PC-9 (cell line): ENCODE measurements around the gene ITGA6. TPM values are rescaled to one million over a fixed set of nuclear protein-coding genes. Genes with fewer than 3 reads are reported as not detected.
A peak's percentile ranks its signal among the peaks of the same experiment; 100 is the strongest.

Source experiments
- BruUV-seq: library from RNA; stranded (reverse); fragments of 400-500 nt; replicated peaks from 2 replicates; lab custom pipeline; 2021; lab: Mats Ljungman, UMichigan
- CTCF ChIA-PET: fragments of 300-600 bp; sonication (Branson Sonifier 250); formaldehyde crosslinking; loops from one replicate; lab custom pipeline; 2022; ENCODE audit warnings: antibody characterized with exemption; lab: Charles Lee
- POLR2A ChIA-PET: fragments of 300-600 bp; sonication (Branson Sonifier 250); formaldehyde crosslinking; loops from one replicate; lab custom pipeline; 2022; ENCODE audit warnings: antibody characterized with exemption; ENCODE audit not compliant: unreplicated experiment; lab: Charles Lee
- DNase-seq, 2 experiments: peaks; one replicate each; pipeline versions ENCODE4 v3.0.0 to v3.0.0-alpha.2; 2015 to 2022; ENCODE audit warnings: mixed read lengths in 1 of 2
- H2AFZ ChIP-seq: fragments of 200-600 bp; sonication (generic); 2 replicates; pipeline ENCODE4 v1.8.1; 2017; ENCODE audit warnings: antibody characterized with exemption
- H3F3A ChIP-seq: fragments of 200-600 bp; sonication (generic); 2 replicates; pipeline ENCODE4 v1.8.1; 2017; ENCODE audit warnings: antibody characterized with exemption, mild to moderate bottlenecking, low read depth; ENCODE audit not compliant: insufficient read depth
- H3K27ac ChIP-seq: fragments of 200-600 bp; sonication (generic); 2 replicates; pipeline ENCODE4 v1.6.1; 2016; ENCODE audit warnings: mixed run types
- H3K27me3 ChIP-seq: fragments of 200-600 bp; sonication (generic); 2 replicates; pipeline ENCODE4 v1.6.1; 2016; ENCODE audit warnings: low read depth, mixed run types; ENCODE audit not compliant: insufficient read depth
- H3K36me3 ChIP-seq: fragments of 200-600 bp; sonication (generic); 2 replicates; pipeline ENCODE4 v1.6.1; 2016; ENCODE audit warnings: low read depth, mixed run types
- H3K4me1 ChIP-seq: fragments of 200-600 bp; sonication (generic); replicated peaks from 2 replicates; pipeline ENCODE4 v1.6.1; 2016; ENCODE audit warnings: mixed run types; ENCODE audit not compliant: insufficient read depth
- H3K4me2 ChIP-seq: fragments of 200-600 bp; sonication (generic); 2 replicates; pipeline ENCODE4 v1.6.1; 2017; ENCODE audit warnings: mixed run types
- H3K4me3 ChIP-seq: fragments of 200-600 bp; sonication (generic); 2 replicates; pipeline ENCODE4 v1.6.1; 2016; ENCODE audit warnings: mixed run types
- H3K79me2 ChIP-seq: fragments of 200-600 bp; sonication (generic); 2 replicates; pipeline ENCODE4 v1.6.1; 2017; ENCODE audit warnings: low read depth, mixed run types
- H3K9me2 ChIP-seq: fragments of 200-600 bp; sonication (generic); 2 replicates; pipeline ENCODE4 v1.8.1; 2017; ENCODE audit warnings: mild to moderate bottlenecking; ENCODE audit not compliant: insufficient read depth
- H3K9me3 ChIP-seq: fragments of 200-600 bp; sonication (generic); 2 replicates; pipeline ENCODE4 v1.8.1; 2016; ENCODE audit warnings: low read depth; ENCODE audit not compliant: insufficient read depth
- H4K20me1 ChIP-seq: fragments of 200-600 bp; sonication (generic); 2 replicates; pipeline ENCODE4 v1.8.1; 2017; ENCODE audit not compliant: insufficient read depth
- EZH2 ChIP-seq: fragments of 200-600 bp; sonication (generic); IDR thresholded peaks from 2 replicates; pipeline ENCODE4 v1.8.0; 2017; ENCODE audit warnings: antibody characterized with exemption, low read depth
- intact Hi-C: fragments of 100-400 bp; cut with micrococcal nuclease; formaldehyde crosslinking; loops from one replicate; pipeline ENCODE4 v1.10.0; 2022; ENCODE audit not compliant: unreplicated experiment
- total RNA-seq: library from RNA; stranded (reverse); gene quantifications from 2 replicates; pipeline ENCODE4 v1.2.3, GENCODE V29; 2021
- TF ChIP-seq, protein P1 (sequence below): fragments of 200-600 bp; sonication (generic); conservative IDR thresholded peaks from 2 replicates; pipeline ENCODE4 v1.6.1; 2017; ENCODE audit warnings: mixed run types, antibody characterized with exemption, mild to moderate bottlenecking, moderate library complexity

The ITGA6 gene
- total RNA-seq, 1 experiment from 2014 or later: 213 TPM

DNA sequence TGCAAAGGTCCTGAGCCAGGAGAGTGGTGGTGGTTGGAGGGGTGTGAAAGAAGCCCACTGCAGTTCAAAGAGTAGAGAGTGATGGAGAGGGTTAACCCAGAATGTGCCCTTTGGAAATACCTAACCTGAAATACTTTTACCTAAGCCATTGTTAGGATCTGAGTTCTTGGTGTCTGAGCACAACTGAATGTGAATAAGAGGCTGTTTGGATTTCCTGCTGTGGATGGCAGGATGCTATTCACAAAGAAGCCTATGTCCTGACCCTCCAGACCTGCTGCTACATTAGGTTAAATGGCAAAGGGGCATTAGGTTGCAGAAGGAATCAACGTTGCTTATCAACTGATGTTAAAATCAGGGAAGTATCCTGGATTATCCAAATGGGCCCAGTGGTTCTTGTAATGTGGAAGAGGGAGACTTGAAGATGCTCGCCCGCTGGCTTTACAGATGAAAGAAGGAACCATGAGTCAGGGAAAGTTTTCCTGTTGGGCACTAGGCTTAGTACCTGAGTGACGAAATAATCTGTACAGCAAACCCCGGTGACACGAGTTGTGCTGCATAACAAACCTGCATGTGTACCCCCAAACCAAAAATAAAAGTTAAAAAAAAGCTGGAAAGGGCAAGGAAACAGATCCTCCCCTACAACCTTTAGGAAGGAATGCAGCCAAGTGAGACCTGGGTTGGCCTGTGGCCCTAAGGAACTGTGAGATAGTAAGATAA is 27.2 kb downstream of the ITGA6 start:
- Histone ChIP-seq H3K4me2 (peak overlapping the region; percentile 48), H3K9me2 (no peaks in the 10 kb centered on the region), H3K27ac (peak overlapping the region; percentile 67), H4K20me1 (no peaks in the 10 kb centered on the region), H2AFZ (no peak overlapping the region), H3F3A (peaks cover 40% of the 10 kb centered on the region; the same call in 1 of the 2 replicates), H3K79me2 (peaks cover 87% of the 10 kb centered on the region), H3K36me3 (no peaks in the 10 kb centered on the region), H3K4me3 (no peak overlapping the region), H3K4me1 (peaks cover 66% of the 10 kb centered on the region), H3K9me3 (no peaks in the 10 kb centered on the region), H3K27me3 (no peaks in the 10 kb centered on the region)
- DNase-seq: no peak
- intact Hi-C loops: loop anchor here (1.0 to 2.0 kb wide), 4 partner anchors 12 to 202 kb away; no protein-coding TSS in a partner anchor
- TF ChIP-seq, protein P1, sequence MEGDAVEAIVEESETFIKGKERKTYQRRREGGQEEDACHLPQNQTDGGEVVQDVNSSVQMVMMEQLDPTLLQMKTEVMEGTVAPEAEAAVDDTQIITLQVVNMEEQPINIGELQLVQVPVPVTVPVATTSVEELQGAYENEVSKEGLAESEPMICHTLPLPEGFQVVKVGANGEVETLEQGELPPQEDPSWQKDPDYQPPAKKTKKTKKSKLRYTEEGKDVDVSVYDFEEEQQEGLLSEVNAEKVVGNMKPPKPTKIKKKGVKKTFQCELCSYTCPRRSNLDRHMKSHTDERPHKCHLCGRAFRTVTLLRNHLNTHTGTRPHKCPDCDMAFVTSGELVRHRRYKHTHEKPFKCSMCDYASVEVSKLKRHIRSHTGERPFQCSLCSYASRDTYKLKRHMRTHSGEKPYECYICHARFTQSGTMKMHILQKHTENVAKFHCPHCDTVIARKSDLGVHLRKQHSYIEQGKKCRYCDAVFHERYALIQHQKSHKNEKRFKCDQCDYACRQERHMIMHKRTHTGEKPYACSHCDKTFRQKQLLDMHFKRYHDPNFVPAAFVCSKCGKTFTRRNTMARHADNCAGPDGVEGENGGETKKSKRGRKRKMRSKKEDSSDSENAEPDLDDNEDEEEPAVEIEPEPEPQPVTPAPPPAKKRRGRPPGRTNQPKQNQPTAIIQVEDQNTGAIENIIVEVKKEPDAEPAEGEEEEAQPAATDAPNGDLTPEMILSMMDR: no peak
- no peak for TF ChIP-seq EZH2
- ChIA-PET POLR2A (interaction anchor here (0.6 to 0.8 kb wide), 2 partner anchors 9 to 25 kb away, joined by 4 to 5 read pairs; no protein-coding TSS in a partner anchor), CTCF (interaction anchor here (1.1 to 1.8 kb wide), 4 partner anchors 10 to 201 kb away, joined by 3 to 11 read pairs (median 6); partner anchors contain the start of gene ITGA6)
- no TSS peak for BruUV-seq

DNA sequence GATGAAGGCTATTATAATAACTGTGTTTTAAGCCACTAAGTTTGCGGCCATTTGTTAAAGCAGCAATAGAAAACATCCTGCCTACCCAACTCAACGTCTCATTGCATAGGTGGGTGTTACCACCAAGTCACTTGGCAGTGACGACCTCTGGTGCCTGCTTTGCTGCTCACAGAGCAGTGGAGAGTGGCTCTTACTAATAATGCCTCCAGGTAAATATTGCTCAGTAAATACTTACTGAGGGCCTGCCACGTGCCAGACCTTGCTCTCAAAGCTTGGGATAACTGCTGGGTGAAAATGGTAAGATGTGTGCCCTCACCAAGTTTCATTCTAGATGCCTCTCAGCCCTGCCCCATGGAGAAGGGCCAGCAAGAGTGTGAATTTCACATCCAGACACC is 27.7 kb downstream of the ITGA6 start:
- DNase-seq: peak; percentile 84 to 97
- ChIA-PET CTCF (interaction anchor here (0.5 to 2.1 kb wide), 9 partner anchors 9 to 1369 kb away, joined by 3 to 11 read pairs (median 8); partner anchors contain the start of gene ITGA6), POLR2A (interaction anchor here (0.6 to 0.8 kb wide), 3 partner anchors 8 to 26 kb away, joined by 4 to 9 read pairs (median 5); no protein-coding TSS in a partner anchor)
- H3K4me3 ChIP-seq: no peak overlapping the region
- peaks cover 87% of the 10 kb centered on the region for H3K79me2 ChIP-seq
- peaks cover 68% of the 10 kb centered on the region for H3K4me1 ChIP-seq
- intact Hi-C loops: loop anchor here (1.0 to 2.0 kb wide), 4 partner anchors 13 to 202 kb away; no protein-coding TSS in a partner anchor
- H3K36me3 ChIP-seq: no peaks in the 10 kb centered on the region
- H3K9me3 ChIP-seq: no peaks in the 10 kb centered on the region
- H3K4me2 ChIP-seq: peak overlapping the region; percentile 48
- no TSS peak for BruUV-seq
- no peak for TF ChIP-seq EZH2
- TF ChIP-seq, protein P1: 0 out of 2 replicates have a peak, but pooled peaks have one; percentile 2
- no peaks in the 10 kb centered on the region for H4K20me1 ChIP-seq
- H3K27ac ChIP-seq: peak overlapping the region; percentile 67
- H3F3A ChIP-seq: peaks cover 39% of the 10 kb centered on the region; the same call in 1 of the 2 replicates
- no peaks in the 10 kb centered on the region for H3K27me3 ChIP-seq
- no peaks in the 10 kb centered on the region for H3K9me2 ChIP-seq
- no peak overlapping the region for H2AFZ ChIP-seq

DNA sequence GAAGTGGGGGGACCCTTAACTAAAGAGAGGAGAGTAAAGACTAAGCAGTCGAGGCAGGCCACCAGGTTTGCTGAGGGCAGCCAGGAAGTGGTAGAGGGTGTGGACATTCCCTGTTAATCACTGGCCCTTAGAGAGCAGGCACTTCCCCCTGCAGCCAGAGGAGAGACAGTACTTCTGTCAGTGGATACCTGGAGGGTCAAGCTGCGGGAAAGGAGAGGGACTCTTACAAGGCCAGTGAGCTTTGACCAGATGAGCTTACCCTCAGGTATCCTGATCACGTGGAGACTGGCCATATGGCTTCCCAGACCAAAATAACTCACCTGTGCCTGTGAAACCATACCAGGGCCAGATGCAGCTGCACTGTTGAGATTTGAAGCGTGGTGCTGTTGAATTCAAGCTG is 28.6 kb downstream of the ITGA6 start:
- Histone ChIP-seq H3K4me2 (peak overlapping the region; percentile 48), H4K20me1 (no peaks in the 10 kb centered on the region), H3K4me1 (peaks cover 73% of the 10 kb centered on the region), H3K9me2 (no peaks in the 10 kb centered on the region), H3K27me3 (no peaks in the 10 kb centered on the region), H3F3A (peaks cover 44% of the 10 kb centered on the region; the same call in 1 of the 2 replicates), H3K36me3 (no peaks in the 10 kb centered on the region), H3K4me3 (no peak overlapping the region), H3K27ac (peak overlapping the region; percentile 67), H3K9me3 (no peaks in the 10 kb centered on the region), H2AFZ (no peak overlapping the region), H3K79me2 (peaks cover 89% of the 10 kb centered on the region)
- intact Hi-C loops: no loop called here
- POLR2A ChIA-PET: no interaction called here
- DNase-seq: peak; percentile 63 to 71
- CTCF ChIA-PET: interaction anchor here (0.6 to 2.1 kb wide), 14 partner anchors 8 to 1370 kb away, joined by 3 to 11 read pairs (median 4); partner anchors contain the start of gene ITGA6
- TF ChIP-seq, protein P1: no peak
- BruUV-seq: no TSS peak
